ENCODE results near the gene MNX1. TPM values are rescaled to one million over a fixed set of nuclear protein-coding genes. Genes with fewer than 3 reads are reported as not detected.
A peak's percentile ranks its signal among the peaks of the same experiment; 100 is the strongest.

The MNX1 gene
- total RNA-seq, 4 donors from 2014 or later = 0.56 TPM; not detected in 3

DNA sequence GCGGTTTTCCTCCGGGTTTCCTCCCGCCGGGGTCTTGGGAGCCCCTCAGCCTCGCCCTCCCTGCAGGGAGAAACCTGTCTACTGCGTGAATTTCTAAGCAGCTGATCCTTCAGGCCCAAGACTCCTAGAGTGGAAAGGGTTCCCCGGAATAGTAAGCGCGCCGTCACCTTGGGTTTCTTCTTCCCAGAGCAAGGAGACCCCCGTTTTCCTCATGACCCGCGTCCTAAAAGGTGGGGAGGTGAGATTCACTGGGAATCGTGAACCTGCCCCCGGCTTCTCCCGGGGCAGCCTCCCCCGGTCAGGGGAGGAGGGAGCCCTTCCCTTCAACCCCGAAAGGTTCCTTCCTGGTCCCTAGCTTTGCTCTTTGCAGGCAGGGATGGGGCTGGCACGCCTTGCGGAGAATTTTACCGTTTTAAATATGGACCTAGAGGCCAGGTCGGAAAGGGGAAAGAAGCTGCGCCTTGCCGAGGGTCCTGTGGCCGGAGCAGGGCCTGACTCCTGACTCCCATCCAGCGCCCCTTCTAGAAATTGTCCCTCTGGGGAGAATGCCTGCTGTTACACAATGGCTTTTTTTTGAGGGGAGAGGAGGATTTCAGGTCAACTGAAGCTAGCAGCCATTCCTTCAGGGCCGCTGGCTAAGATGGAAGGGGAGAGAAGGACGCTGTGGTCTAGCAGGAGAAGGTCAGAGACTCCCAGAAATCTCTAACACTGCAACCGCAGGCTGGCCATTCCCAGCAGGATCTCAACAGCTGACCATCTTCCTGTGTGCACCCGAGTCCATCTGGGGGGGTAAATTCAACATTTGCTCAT is 11.6 kb upstream of the MNX1 start:
- DNase-seq (ENCODE audit: low spot score in 2 of 2) = peak; percentile 27 to 56
- TF ChIP-seq, protein P1, sequence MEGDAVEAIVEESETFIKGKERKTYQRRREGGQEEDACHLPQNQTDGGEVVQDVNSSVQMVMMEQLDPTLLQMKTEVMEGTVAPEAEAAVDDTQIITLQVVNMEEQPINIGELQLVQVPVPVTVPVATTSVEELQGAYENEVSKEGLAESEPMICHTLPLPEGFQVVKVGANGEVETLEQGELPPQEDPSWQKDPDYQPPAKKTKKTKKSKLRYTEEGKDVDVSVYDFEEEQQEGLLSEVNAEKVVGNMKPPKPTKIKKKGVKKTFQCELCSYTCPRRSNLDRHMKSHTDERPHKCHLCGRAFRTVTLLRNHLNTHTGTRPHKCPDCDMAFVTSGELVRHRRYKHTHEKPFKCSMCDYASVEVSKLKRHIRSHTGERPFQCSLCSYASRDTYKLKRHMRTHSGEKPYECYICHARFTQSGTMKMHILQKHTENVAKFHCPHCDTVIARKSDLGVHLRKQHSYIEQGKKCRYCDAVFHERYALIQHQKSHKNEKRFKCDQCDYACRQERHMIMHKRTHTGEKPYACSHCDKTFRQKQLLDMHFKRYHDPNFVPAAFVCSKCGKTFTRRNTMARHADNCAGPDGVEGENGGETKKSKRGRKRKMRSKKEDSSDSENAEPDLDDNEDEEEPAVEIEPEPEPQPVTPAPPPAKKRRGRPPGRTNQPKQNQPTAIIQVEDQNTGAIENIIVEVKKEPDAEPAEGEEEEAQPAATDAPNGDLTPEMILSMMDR (IDR thresholded peaks at IDR 0.05) = no peak
- TF ChIP-seq EP300 (IDR thresholded peaks at IDR 0.05) = no peak
- TF ChIP-seq POLR2A (IDR thresholded peaks at IDR 0.05) = no peak
- no peak for TF ChIP-seq POLR2AphosphoS5 (IDR thresholded peaks at IDR 0.05)
- H3K9me3 ChIP-seq = no peaks in the 10 kb centered on the region
- peaks cover 97% of the 10 kb centered on the region for H3K27me3 ChIP-seq
- no peaks in the 10 kb centered on the region for H3K36me3 ChIP-seq
- H3K4me1 ChIP-seq = peaks cover 44% of the 10 kb centered on the region
- H3K27ac ChIP-seq = no peak overlapping the region
- WGBS = 13% methylated on average over 15 of the region's 30 CpGs
- no peak overlapping the region for H3K4me3 ChIP-seq

DNA sequence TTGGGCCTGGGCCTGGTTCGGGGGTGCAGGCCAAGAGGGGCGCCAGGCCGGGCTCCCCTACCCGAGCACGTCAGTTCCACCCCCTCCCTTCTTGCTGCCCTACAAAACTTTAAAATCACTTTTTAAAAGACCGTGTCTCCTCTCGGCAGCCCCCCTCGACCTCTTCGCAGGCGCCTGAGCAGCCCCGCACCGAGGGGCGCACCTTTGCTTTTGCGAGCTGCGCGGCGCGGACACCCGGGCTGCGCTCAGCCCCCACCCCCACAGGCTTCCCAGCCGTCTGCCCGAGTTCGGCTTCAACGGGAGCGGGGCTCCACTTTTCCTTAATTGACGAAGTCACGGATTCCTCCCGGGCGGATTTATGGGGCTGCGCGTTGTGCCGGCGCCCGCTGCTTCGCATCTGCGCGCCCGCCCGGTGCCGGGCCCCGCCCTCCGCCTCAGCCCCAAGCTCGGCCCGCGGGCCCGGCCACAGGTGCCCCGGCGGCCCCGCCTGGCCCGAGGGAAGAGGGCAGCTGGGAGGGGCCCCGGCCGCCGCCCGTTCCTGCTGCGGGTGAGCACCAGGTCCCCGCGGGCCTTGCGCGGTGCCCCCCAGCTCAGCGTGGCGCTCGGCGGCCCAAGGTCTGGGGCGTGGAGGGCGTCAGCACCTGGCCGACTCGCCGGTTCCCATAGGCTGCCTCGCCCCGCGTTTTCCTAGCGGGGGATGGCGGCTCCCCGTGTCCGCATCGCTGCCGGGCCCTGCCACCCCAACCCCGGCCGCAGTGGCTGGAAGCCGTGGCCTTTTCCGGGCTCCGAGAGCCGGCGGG is 10.8 kb upstream of the MNX1 start:
- Histone ChIP-seq H3K9me3 (no peaks in the 10 kb centered on the region), H3K27ac (no peak overlapping the region), H3K27me3 (peaks cover 98% of the 10 kb centered on the region), H3K36me3 (no peaks in the 10 kb centered on the region), H3K4me3 (peak overlapping the region; percentile 29), H3K4me1 (peaks cover 44% of the 10 kb centered on the region)
- peak; percentile 50 to 61 for DNase-seq (ENCODE audit: low spot score in 2 of 2)
- no peak for TF ChIP-seq EP300 (IDR thresholded peaks at IDR 0.05)
- no peak for TF ChIP-seq POLR2A (IDR thresholded peaks at IDR 0.05)
- no peak for TF ChIP-seq POLR2AphosphoS5 (IDR thresholded peaks at IDR 0.05)
- TF ChIP-seq, protein P1 (IDR thresholded peaks at IDR 0.05) = no peak
- 1% methylated on average over 20 of the region's 84 CpGs for WGBS

DNA sequence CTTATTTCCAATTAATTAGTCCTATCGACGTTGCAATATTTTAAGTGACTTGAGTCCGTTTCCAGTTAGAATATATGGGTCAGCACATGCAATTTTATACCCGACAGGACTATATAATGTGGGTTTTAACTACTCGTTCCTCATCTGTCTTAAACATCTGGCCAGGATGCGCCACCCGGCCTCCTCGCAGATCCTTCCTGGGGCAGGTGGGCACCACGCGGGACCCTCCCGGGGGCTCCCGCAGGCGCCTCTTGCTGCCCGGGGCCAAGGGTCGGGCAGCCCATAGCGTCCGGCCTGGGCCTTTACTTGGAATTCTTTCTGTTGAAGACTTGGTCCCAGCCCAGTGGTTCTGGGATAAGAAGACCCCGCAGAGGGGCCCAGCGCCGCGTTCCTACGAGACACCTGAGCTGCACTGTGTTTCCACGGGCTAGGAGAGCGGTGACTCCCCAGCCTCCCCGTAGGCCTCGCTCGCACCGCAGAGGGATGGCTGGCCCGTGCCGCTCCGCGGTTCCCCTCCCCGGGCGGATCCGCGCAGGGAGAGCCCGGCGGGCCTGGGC is 10.1 kb upstream of the MNX1 start:
- no peaks in the 10 kb centered on the region for H3K36me3 ChIP-seq
- WGBS = 5% methylated on average over 23 of the region's 38 CpGs
- H3K27me3 ChIP-seq = peaks cover 98% of the 10 kb centered on the region
- H3K9me3 ChIP-seq = no peaks in the 10 kb centered on the region
- peak; percentile 58 to 72 for DNase-seq (ENCODE audit: low spot score in 2 of 2)
- H3K4me3 ChIP-seq = peak overlapping the region; percentile 29
- H3K4me1 ChIP-seq = peaks cover 44% of the 10 kb centered on the region
- no peak for TF ChIP-seq EP300 (IDR thresholded peaks at IDR 0.05)
- no peak for TF ChIP-seq POLR2A (IDR thresholded peaks at IDR 0.05)
- TF ChIP-seq, protein P1 (IDR thresholded peaks at IDR 0.05) = no peak
- no peak overlapping the region for H3K27ac ChIP-seq

GRCh38 chr7:157019718-157020451 is 9.4 kb upstream of the MNX1 start:
- Histone ChIP-seq H3K4me3 (no peak overlapping the region), H3K36me3 (no peaks in the 10 kb centered on the region), H3K9me3 (no peaks in the 10 kb centered on the region), H3K4me1 (peaks cover 44% of the 10 kb centered on the region), H3K27me3 (peaks cover 98% of the 10 kb centered on the region), H3K27ac (no peak overlapping the region)
- WGBS = 15% methylated on average over 22 of the region's 25 CpGs
- TF ChIP-seq POLR2A (IDR thresholded peaks at IDR 0.05) (no peak), EP300 (IDR thresholded peaks at IDR 0.05) (no peak), POLR2AphosphoS5 (IDR thresholded peaks at IDR 0.05) (no peak)
- TF ChIP-seq, protein P1 (IDR thresholded peaks at IDR 0.05) = no peak
- DNase-seq (ENCODE audit: low spot score in 2 of 2) = peak; percentile 27 to 69
